Measurements from ENCODE around the gene LYSMD1.

LYSMD1 gene

GRCh38 chr1:151197863-151198253, 32.2 kb upstream of the LYSMD1 start (continued):
- TF ChIP-seq KLF17 (tag by site-specific recombination; IDR thresholded peaks at IDR 0.05) (0 out of 2 replicates have a peak, but pooled peaks have one; percentile 35), PRDM6 (tag by site-specific recombination; IDR thresholded peaks at IDR 0.05) (0 out of 2 replicates have a peak, but pooled peaks have one; percentile 28), ZNF514 (tag by site-specific recombination; IDR thresholded peaks at IDR 0.05) (no peak), ZNF629 (tag by site-specific recombination; IDR thresholded peaks at IDR 0.05) (peak; percentile 44)

GRCh38 chr1:151196292-151196800, 30.6 kb upstream of the LYSMD1 start:
- H3K9me3 ChIP-seq (ENCODE audit: control insufficient read depth, insufficient read depth, low read depth, low read length), result no peaks in the 10 kb centered on the region
- H3K4me1 ChIP-seq (ENCODE audit: control insufficient read depth, insufficient read depth, low read length), result no peaks in the 10 kb centered on the region; the same call in 1 of the 2 replicates
- H3K4me3 ChIP-seq (ENCODE audit: low read depth, low read length), result peak overlapping the region; percentile 26
- ChIA-PET POLR2A (interaction anchor here (0.7 to 1.2 kb wide), 2 partner anchors 58 to 144 kb away, joined by 3 to 9 read pairs; partner anchors contain the start of gene PSMD4), CTCF (interaction anchor here (0.6 to 3.8 kb wide), 11 partner anchors 8 to 144 kb away, joined by 3 to 24 read pairs (median 3); no protein-coding TSS in a partner anchor)
- no peaks in the 10 kb centered on the region; a peak in 1 of 3 replicates for H3K36me3 ChIP-seq (ENCODE audit: control insufficient read depth in 2 of 2, insufficient read depth in 1 of 2, low read length in 2 of 2)
- peak overlapping the region; percentile 35; the same call in 1 of the 2 replicates for H3K27ac ChIP-seq (ENCODE audit: extremely low read depth, low read depth, low read length)
- TF ChIP-seq ZFP37 (tag by site-specific recombination; IDR thresholded peaks at IDR 0.05) (no peak), ZNF518A (tag by site-specific recombination; conservative IDR thresholded peaks at IDR 0.05; ENCODE audit: low read depth) (0 out of 2 replicates have a peak, but pooled peaks have one; percentile 3), ZNF121 (tag by site-specific recombination; IDR thresholded peaks at IDR 0.05) (no peak), ZBTB8A (tag by site-specific recombination; IDR thresholded peaks at IDR 0.05) (0 out of 2 replicates have a peak, but pooled peaks have one; percentile 32), ZNF585B (tag by site-specific recombination; IDR thresholded peaks at IDR 0.05) (no peak), ZNF146 (tag by site-specific recombination; IDR thresholded peaks at IDR 0.05) (no peak), ZNF677 (tag by site-specific recombination; IDR thresholded peaks at IDR 0.05) (no peak), ZNF621 (tag by site-specific recombination; IDR thresholded peaks at IDR 0.05) (no peak), TSHZ1 (tag by site-specific recombination; IDR thresholded peaks at IDR 0.05; ENCODE audit: borderline replicate concordance) (no peak), ZNF112 (tag by site-specific recombination; IDR thresholded peaks at IDR 0.05) (no peak), ZNF664 (tag by site-specific recombination; IDR thresholded peaks at IDR 0.05) (no peak), KLF10 (tag by site-specific recombination; IDR thresholded peaks at IDR 0.05) (0 out of 2 replicates have a peak, but pooled peaks have one; percentile 35), ZSCAN16 (tag by site-specific recombination; IDR thresholded peaks at IDR 0.05) (no peak), ZBTB7A (tag by site-specific recombination; IDR thresholded peaks at IDR 0.05; ENCODE audit: low read depth) (no peak), SCRT2 (tag by site-specific recombination; IDR thresholded peaks at IDR 0.05) (peak; percentile 70), ZBTB1 (tag by site-specific recombination; IDR thresholded peaks at IDR 0.05) (no peak), ZNF174 (tag by site-specific recombination; IDR thresholded peaks at IDR 0.05) (no peak), ELK4 (IDR thresholded peaks at IDR 0.05; ENCODE audit: borderline replicate concordance, low read depth, low read length) (no peak), ZEB2 (tag by site-specific recombination; IDR thresholded peaks at IDR 0.05) (peak; percentile 50), TCF7L2 (IDR thresholded peaks at IDR 0.05; ENCODE audit: borderline replicate concordance, low read depth, low read length) (no peak), ZNF624 (tag by site-specific recombination; IDR thresholded peaks at IDR 0.05) (no peak)
